PFSK-1 (cell line): Measurements from ENCODE around the gene LRRC37A3. TPM values are rescaled to one million over a fixed set of nuclear protein-coding genes. Genes with fewer than 3 reads are reported as not detected.
A peak's percentile ranks its signal among the peaks of the same experiment; 100 is the strongest.

ENCODE experiments used
- FOXP2 ChIP-seq: optimal IDR thresholded peaks from 2 replicates; pipeline ENCODE3; 2011; ENCODE audit warnings: borderline replicate concordance, control low read depth, inconsistent platforms; ENCODE audit not compliant: insufficient read depth; ENCODE audit errors: extremely low read length, extremely low read depth
- POLR2AphosphoS5 ChIP-seq: IDR thresholded peaks from 2 replicates; pipeline ENCODE4 v1.6.1; 2012; ENCODE audit warnings: low read depth, mild to moderate bottlenecking, control low read depth, low read length, moderate library complexity
- REST ChIP-seq, 2 experiments: IDR thresholded peaks; 2 replicates each; pipeline versions ENCODE4 v1.6.1 to v1.8.0; 2011 to 2012; ENCODE audit warnings: low read depth in 2 of 2, low read length in 2 of 2, control low read depth in 1 of 2, inconsistent platforms in 1 of 2, mild to moderate bottlenecking in 1 of 2, moderate library complexity in 1 of 2; ENCODE audit not compliant: insufficient read depth in 1 of 2
- SIN3A ChIP-seq: IDR thresholded peaks from 2 replicates; pipeline ENCODE4 v1.6.1; 2012; ENCODE audit warnings: mild to moderate bottlenecking, low read length, moderate library complexity, borderline replicate concordance; ENCODE audit not compliant: insufficient read depth
- TAF1 ChIP-seq: IDR thresholded peaks from 2 replicates; pipeline ENCODE4 v1.6.1; 2012; ENCODE audit warnings: low read length, control low read depth, borderline replicate concordance; ENCODE audit not compliant: insufficient read depth
- polyA plus RNA-seq: library from polyadenylated mRNA; unstranded; fragments of >200 nt; gene quantifications from one replicate; pipeline ENCODE4 v1.2.1, GENCODE V29; 2012; ENCODE audit warnings: low read depth, missing spikeins; ENCODE audit not compliant: insufficient read length

Gene LRRC37A3
- 5.6 TPM for polyA plus RNA-seq

- peak; percentile 86; the same call in 1 of the 2 replicates for TF ChIP-seq TAF1
- TF ChIP-seq POLR2AphosphoS5: peak; percentile 80
- peak in 1 of 2 experiments; percentile 28; a peak in 1 of 4 replicates for TF ChIP-seq REST (IDR thresholded peaks at IDR 0.05; ENCODE audit: insufficient read depth in 1 of 2, low read depth in 2 of 2, low read length in 2 of 2)
Observed at GRCh38 chr17:64919289-64920025, at the start of gene LRRC37A3. TSS of gene LRRC37A3 (minus strand) at chr17:64919478. CDS start at chr17:64897257, 22,221 bp downstream.

- no peak for TF ChIP-seq TAF1
- TF ChIP-seq SIN3A: no peak
- no peak for TF ChIP-seq FOXP2
Observed at GRCh38 chr17:64964796-64965195, 45.5 kb upstream of the LRRC37A3 start.

GRCh38 chr17:64951877-64952276 lies 32.6 kb upstream of the LRRC37A3 start:
- TF ChIP-seq TAF1 (no peak), FOXP2 (no peak), SIN3A (no peak), POLR2AphosphoS5 (no peak), REST (IDR thresholded peaks at IDR 0.05; ENCODE audit: insufficient read depth in 1 of 2, low read depth in 2 of 2, low read length in 2 of 2) (no peak)

- TF ChIP-seq POLR2AphosphoS5: no peak
- no peak for TF ChIP-seq FOXP2
- no peak for TF ChIP-seq REST (IDR thresholded peaks at IDR 0.05; ENCODE audit: insufficient read depth in 1 of 2, low read depth in 2 of 2, low read length in 2 of 2)
- no peak for TF ChIP-seq SIN3A
- no peak for TF ChIP-seq TAF1
Observed at GRCh38 chr17:64950871-64951270, 31.6 kb upstream of the LRRC37A3 start.

- TF ChIP-seq POLR2AphosphoS5 (no peak), REST (IDR thresholded peaks at IDR 0.05; ENCODE audit: insufficient read depth in 1 of 2, low read depth in 2 of 2, low read length in 2 of 2) (no peak), FOXP2 (no peak), TAF1 (no peak), SIN3A (no peak)
Observed at GRCh38 chr17:64947152-64947551, 27.9 kb upstream of the LRRC37A3 start.
